H9 (cell line): ENCODE results near the gene SLC46A2. TPM values are rescaled to one million over a fixed set of nuclear protein-coding genes. Genes with fewer than 3 reads are reported as not detected.

Experiments used
- DNase-seq: peaks from one replicate; pipeline ENCODE4 v3.0.0-alpha.2; 2017
- H2AFZ ChIP-seq: one replicate; pipeline ENCODE4 v1.6.1; 2013; ENCODE audit warnings: mild to moderate bottlenecking, low read length, control low read depth, moderate library complexity
- H2AK5ac ChIP-seq: 2 replicates; pipeline ENCODE4 v1.6.1; 2013; ENCODE audit warnings: low read length, control low read depth, mixed read lengths; ENCODE audit not compliant: insufficient read length
- H2BK120ac ChIP-seq: one replicate; pipeline ENCODE4 v1.6.1; 2013; ENCODE audit warnings: low read depth, mild to moderate bottlenecking, low read length, control low read depth, inconsistent platforms; ENCODE audit not compliant: poor library complexity, severe bottlenecking
- H2BK12ac ChIP-seq: 2 replicates; pipeline ENCODE4 v1.6.1; 2013; ENCODE audit warnings: low read length, control low read depth, mixed read lengths, low read depth; ENCODE audit not compliant: insufficient read length
- H2BK15ac ChIP-seq: 2 replicates; pipeline ENCODE4 v1.6.1; 2013; ENCODE audit warnings: low read depth, low read length, control low read depth
- H2BK20ac ChIP-seq: one replicate; pipeline ENCODE4 v1.6.1; 2013; ENCODE audit warnings: low read depth, mild to moderate bottlenecking, low read length, control low read depth, inconsistent platforms; ENCODE audit not compliant: poor library complexity, severe bottlenecking
- H2BK5ac ChIP-seq: 2 replicates; pipeline ENCODE4 v1.6.1; 2013; ENCODE audit warnings: low read length, control low read depth, mixed read lengths; ENCODE audit not compliant: insufficient read length
- H3K14ac ChIP-seq: 2 replicates; pipeline ENCODE4 v1.6.1; 2013; ENCODE audit warnings: low read length, control low read depth; ENCODE audit not compliant: insufficient read depth
- H3K18ac ChIP-seq: 2 replicates; pipeline ENCODE4 v1.6.1; 2013; ENCODE audit warnings: low read depth, mild to moderate bottlenecking, mixed read lengths, low read length, control low read depth; ENCODE audit not compliant: insufficient read length
- H3K23ac ChIP-seq: 2 replicates; pipeline ENCODE4 v1.6.1; 2013; ENCODE audit warnings: low read length, control low read depth, mixed read lengths, low read depth; ENCODE audit not compliant: insufficient read length
- H3K23me2 ChIP-seq: 2 replicates; pipeline ENCODE4 v1.6.1; 2013; ENCODE audit warnings: low read depth, mild to moderate bottlenecking, mixed read lengths, low read length, control low read depth; ENCODE audit not compliant: insufficient read length, poor library complexity, severe bottlenecking
- H3K27ac ChIP-seq: 2 replicates; pipeline ENCODE4 v1.5.1; 2013; ENCODE audit warnings: low read length, control low read depth, mixed read lengths, low read depth; ENCODE audit not compliant: insufficient read length
- H3K27me3 ChIP-seq: 2 replicates; pipeline ENCODE4 v1.6.1; 2013; ENCODE audit warnings: low read length, control low read depth, inconsistent platforms; ENCODE audit not compliant: insufficient read depth
- H3K4ac ChIP-seq: 2 replicates; pipeline ENCODE4 v1.6.1; 2013; ENCODE audit warnings: low read depth, mild to moderate bottlenecking, control low read depth, inconsistent platforms, low read length, moderate library complexity
- H3K4me1 ChIP-seq: 2 replicates; pipeline ENCODE4 v1.6.1; 2013; ENCODE audit warnings: low read length, control low read depth, inconsistent platforms; ENCODE audit not compliant: insufficient read depth
- H3K4me2 ChIP-seq: 2 replicates; pipeline ENCODE4 v1.6.1; 2013; ENCODE audit warnings: low read length, control low read depth, mixed read lengths; ENCODE audit not compliant: insufficient read length, insufficient read depth
- H3K56ac ChIP-seq: 2 replicates; pipeline ENCODE4 v1.6.1; 2013; ENCODE audit warnings: low read depth, mild to moderate bottlenecking, mixed read lengths, low read length, control low read depth; ENCODE audit not compliant: insufficient read length
- H3K79me1 ChIP-seq: 2 replicates; pipeline ENCODE4 v1.6.1; 2013; ENCODE audit warnings: low read depth, mild to moderate bottlenecking, moderate library complexity, low read length, control low read depth, inconsistent platforms; ENCODE audit not compliant: insufficient read depth, poor library complexity, severe bottlenecking
- H3K79me2 ChIP-seq: 2 replicates; pipeline ENCODE4 v1.6.1; 2013; ENCODE audit warnings: low read length, control low read depth, inconsistent platforms; ENCODE audit not compliant: insufficient read depth
- H3K9ac ChIP-seq: 2 replicates; pipeline ENCODE4 v1.6.1; 2013; ENCODE audit warnings: low read length, control low read depth, mixed read lengths; ENCODE audit not compliant: insufficient read length; ENCODE audit errors: extremely low read depth
- H3K9me3 ChIP-seq: one replicate; pipeline ENCODE4 v1.6.1; 2013; ENCODE audit warnings: low read depth, low read length, inconsistent platforms; ENCODE audit not compliant: control insufficient read depth
- H3T11ph ChIP-seq: one replicate; pipeline ENCODE4 v1.6.1; 2013; ENCODE audit warnings: mild to moderate bottlenecking, low read length, control low read depth, inconsistent platforms
- H4K20me1 ChIP-seq: one replicate; pipeline ENCODE4 v1.6.1; 2013; ENCODE audit not compliant: control insufficient read depth, insufficient read length, insufficient read depth
- H4K5ac ChIP-seq: 2 replicates; pipeline ENCODE4 v1.6.1; 2013; ENCODE audit warnings: low read depth, mild to moderate bottlenecking, mixed read lengths, low read length, control low read depth; ENCODE audit not compliant: insufficient read length
- H4K8ac ChIP-seq: replicated peaks from 2 replicates; pipeline ENCODE4 v1.6.1; 2013; ENCODE audit warnings: low read length, control low read depth, mixed read lengths, low read depth; ENCODE audit not compliant: insufficient read length
- H4K91ac ChIP-seq: 2 replicates; pipeline ENCODE4 v1.6.1; 2013; ENCODE audit warnings: low read depth, mild to moderate bottlenecking, moderate library complexity, mixed read lengths, low read length, control low read depth; ENCODE audit not compliant: insufficient read length
- H3K27ac Mint-ChIP-seq, 3 experiments: 2 replicates in 2 of 3; 3 replicates in 1 of 3; pipeline ENCODE4 v1.8.0; 2020 to 2021; ENCODE audit warnings: mixed read lengths in 3 of 3, mild to moderate bottlenecking in 1 of 3, moderate library complexity in 1 of 3
- H3K27me3 Mint-ChIP-seq: 2 replicates; pipeline ENCODE4 v1.8.0; 2021; ENCODE audit warnings: low read depth, mild to moderate bottlenecking, moderate library complexity, mixed read lengths
- H3K36me3 Mint-ChIP-seq, 3 experiments: 2 replicates in 2 of 3; 3 replicates in 1 of 3; pipeline ENCODE4 v1.8.0; 2020 to 2021; ENCODE audit warnings: low read depth in 3 of 3, mixed read lengths in 3 of 3; ENCODE audit not compliant: insufficient read depth in 1 of 3
- H3K4me1 Mint-ChIP-seq, 2 experiments: 2 replicates each; pipeline ENCODE4 v1.8.0; 2020; ENCODE audit warnings: mixed read lengths in 2 of 2
- H3K4me3 Mint-ChIP-seq, 2 experiments: 2 replicates in 1 of 2; 3 replicates in 1 of 2; pipeline ENCODE4 v1.8.0; 2020 to 2021; ENCODE audit warnings: mild to moderate bottlenecking in 2 of 2, mixed read lengths in 2 of 2, moderate library complexity in 1 of 2
- H3K9me3 Mint-ChIP-seq, 2 experiments: 2 replicates in 1 of 2; 3 replicates in 1 of 2; pipeline ENCODE4 v1.8.0; 2020; ENCODE audit warnings: mild to moderate bottlenecking in 2 of 2, mixed read lengths in 2 of 2, moderate library complexity in 1 of 2
- whole genome bisulfite sequencing: extraction: QIAGEN DNeasy Blood & Tissue Kit; methylation state at CpG from one replicate; pipeline ENCODE4 v1.1.7; 2013; ENCODE audit warnings: missing lambda C conversion rate, low lambda C conversion rate, mixed read lengths; ENCODE audit not compliant: insufficient read length; ENCODE audit errors: extremely low coverage; 5-methylcytosine and 5-hydroxymethylcytosine counted together
- total RNA-seq: library from RNA; stranded (reverse); gene quantifications from 2 replicates; pipeline ENCODE4 v1.2.1, GENCODE V29; 2021
- TF ChIP-seq, protein P1 (sequence below): fragments of 200-600 bp; sonication (generic); conservative IDR thresholded peaks from 3 replicates; pipeline ENCODE4 v1.8.0; 2021; ENCODE audit warnings: antibody characterized with exemption, mild to moderate bottlenecking

The SLC46A2 gene
- total RNA-seq, 1 experiment from 2014 or later, result not detected

DNA sequence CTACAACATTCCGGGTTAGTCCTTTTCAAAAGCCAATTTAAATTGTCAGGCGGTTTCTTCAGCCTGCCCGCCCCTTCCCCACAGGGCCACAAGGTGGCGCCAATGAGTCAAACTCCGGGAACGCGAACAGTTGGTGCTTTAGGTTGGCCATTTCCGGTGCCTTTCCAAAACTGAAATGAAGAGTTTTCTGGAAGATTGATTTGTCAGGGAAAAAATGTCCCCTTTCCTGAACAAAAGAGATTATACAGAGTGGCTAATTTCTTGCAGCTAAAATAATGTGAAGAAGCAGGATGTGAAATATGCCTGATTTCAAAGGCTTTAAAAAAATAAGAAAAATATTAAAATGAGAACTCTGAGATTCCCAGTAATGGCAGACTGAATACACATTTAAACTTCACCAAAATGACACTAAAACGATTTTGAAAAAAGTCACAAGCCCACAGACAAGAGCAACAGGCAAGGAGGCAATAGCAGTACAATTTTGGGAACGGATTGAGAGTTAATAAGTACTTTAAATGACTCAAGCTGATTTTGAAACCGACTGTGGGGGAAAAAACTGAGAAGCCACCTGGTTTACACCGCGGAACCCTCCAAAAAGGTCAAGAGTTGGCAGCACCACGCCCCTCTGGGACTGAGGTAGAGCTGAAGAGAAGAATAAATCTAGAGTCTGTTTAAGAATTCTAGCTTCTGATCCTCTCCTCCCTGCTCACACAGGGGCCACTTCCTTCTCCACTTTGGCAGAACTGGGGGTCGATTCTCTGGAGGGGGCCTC is 45.7 kb downstream of the SLC46A2 start:
- Mint-ChIP-seq H3K36me3 (peaks cover 0 to 7% (median 0%) of the 10 kb centered on the region in 3 experiments; a peak in 3 of 7 replicates), H3K4me3 (no peak overlapping the region), H3K4me1 (peaks cover 39 to 50% of the 10 kb centered on the region in 2 experiments), H3K9me3 (no peaks in the 10 kb centered on the region), H3K27me3 (no peaks in the 10 kb centered on the region), H3K27ac (no peak overlapping the region; a peak in 1 of 7 replicates)
- no peak overlapping the region for H2BK20ac ChIP-seq
- no peak overlapping the region for H3K4me2 ChIP-seq
- H4K20me1 ChIP-seq, result no peaks in the 10 kb centered on the region
- peaks cover 8% of the 10 kb centered on the region; the same call in 1 of the 2 replicates for H3K4me1 ChIP-seq
- WGBS, result no CpG with 5 or more reads among the region's 15 CpGs
- H3K79me1 ChIP-seq, result no peaks in the 10 kb centered on the region
- H3K56ac ChIP-seq, result no peak overlapping the region
- no peak overlapping the region for H3K18ac ChIP-seq
- no peak overlapping the region for H4K8ac ChIP-seq
- no peak overlapping the region for H4K5ac ChIP-seq
- no peak overlapping the region for H2BK15ac ChIP-seq
- no peak overlapping the region for H3K23ac ChIP-seq
- H3K4ac ChIP-seq, result no peak overlapping the region
- TF ChIP-seq, protein P1, sequence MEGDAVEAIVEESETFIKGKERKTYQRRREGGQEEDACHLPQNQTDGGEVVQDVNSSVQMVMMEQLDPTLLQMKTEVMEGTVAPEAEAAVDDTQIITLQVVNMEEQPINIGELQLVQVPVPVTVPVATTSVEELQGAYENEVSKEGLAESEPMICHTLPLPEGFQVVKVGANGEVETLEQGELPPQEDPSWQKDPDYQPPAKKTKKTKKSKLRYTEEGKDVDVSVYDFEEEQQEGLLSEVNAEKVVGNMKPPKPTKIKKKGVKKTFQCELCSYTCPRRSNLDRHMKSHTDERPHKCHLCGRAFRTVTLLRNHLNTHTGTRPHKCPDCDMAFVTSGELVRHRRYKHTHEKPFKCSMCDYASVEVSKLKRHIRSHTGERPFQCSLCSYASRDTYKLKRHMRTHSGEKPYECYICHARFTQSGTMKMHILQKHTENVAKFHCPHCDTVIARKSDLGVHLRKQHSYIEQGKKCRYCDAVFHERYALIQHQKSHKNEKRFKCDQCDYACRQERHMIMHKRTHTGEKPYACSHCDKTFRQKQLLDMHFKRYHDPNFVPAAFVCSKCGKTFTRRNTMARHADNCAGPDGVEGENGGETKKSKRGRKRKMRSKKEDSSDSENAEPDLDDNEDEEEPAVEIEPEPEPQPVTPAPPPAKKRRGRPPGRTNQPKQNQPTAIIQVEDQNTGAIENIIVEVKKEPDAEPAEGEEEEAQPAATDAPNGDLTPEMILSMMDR, result peak; percentile 98
- no peak overlapping the region for H2AK5ac ChIP-seq
- no peak overlapping the region for H4K91ac ChIP-seq
- no peak overlapping the region for H2BK5ac ChIP-seq
- H3K14ac ChIP-seq, result no peak overlapping the region
- no peaks in the 10 kb centered on the region for H3K79me2 ChIP-seq
- H3K9ac ChIP-seq, result no peak overlapping the region
- H2AFZ ChIP-seq, result no peak overlapping the region
- H2BK12ac ChIP-seq, result no peak overlapping the region
- peak; percentile 77 for DNase-seq
- H3K27me3 ChIP-seq, result no peaks in the 10 kb centered on the region
- no peak overlapping the region for H3K27ac ChIP-seq
- no peak overlapping the region for H2BK120ac ChIP-seq
- no peaks in the 10 kb centered on the region for H3K9me3 ChIP-seq
- H3T11ph ChIP-seq, result no peak overlapping the region
- no peaks in the 10 kb centered on the region for H3K23me2 ChIP-seq
